ENCODE data around the gene CXCR2.
"Not testable (repeated sequence)": the region's sequence is repeated elsewhere in the genome, so short reads cannot be mapped to it uniquely, and the experiment has no call there.

GRCh38 chr2:218122286-218122685 is 3.5 kb upstream of the CXCR2 start:
- TF ChIP-seq CTCF, POLR2AphosphoS5, POLR2A (IDR thresholded peaks at IDR 0.05): not testable (repeated sequence)
